GM18499 (cell line): ENCODE data around the gene TNFRSF9.
"Not testable (repeated sequence)": the region's sequence is repeated elsewhere in the genome, so short reads cannot be mapped to it uniquely, and the experiment has no call there.

Source experiments
- ATAC-seq: cut with Tn5 transposase; IDR thresholded peaks from one replicate; pipeline ENCODE4 v1.9.1; 2021; ENCODE audit warnings: moderate number of reproducible peaks; ENCODE audit not compliant: insufficient read depth, unreplicated experiment

TNFRSF9 gene

DNA sequence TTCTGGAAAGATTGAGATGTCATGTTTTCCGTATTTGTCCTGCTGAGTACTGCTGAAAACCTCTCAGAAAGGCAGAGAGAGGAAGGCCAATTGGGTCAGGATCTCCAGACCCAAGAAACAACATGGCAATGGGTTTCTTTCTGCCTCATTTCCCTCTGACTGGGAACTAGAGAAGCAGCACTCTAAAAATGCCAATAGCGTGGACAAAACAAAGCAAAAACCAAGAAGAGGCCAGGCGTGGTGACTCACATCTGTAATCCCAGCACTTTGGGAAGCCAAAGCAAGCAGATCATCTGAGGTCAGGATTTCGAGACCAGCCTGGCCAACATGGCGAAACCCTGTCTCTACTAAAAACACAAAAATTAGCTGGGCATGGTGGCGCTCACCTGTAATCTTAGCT lies 18.3 kb downstream of the TNFRSF9 start:
- ATAC-seq: no peak

DNA sequence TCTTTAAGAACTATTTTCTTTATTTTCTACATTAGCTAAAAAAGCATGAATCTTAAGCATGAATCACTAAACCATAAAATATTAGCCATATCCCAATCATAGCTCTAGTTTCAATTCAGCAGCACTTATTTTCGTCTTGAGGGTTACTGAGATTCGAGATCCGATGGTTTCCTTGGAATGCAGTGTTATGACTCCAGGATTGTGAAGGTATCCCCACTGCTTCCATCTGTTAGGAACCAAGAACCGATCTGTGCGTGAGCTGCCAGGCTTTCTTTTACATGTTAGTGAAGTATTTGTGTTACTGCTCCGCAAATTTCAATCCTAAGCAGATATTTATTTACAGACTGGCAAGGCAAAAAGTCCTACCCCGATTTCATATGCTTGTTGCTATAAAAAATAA lies 18.8 kb downstream of the TNFRSF9 start:
- ATAC-seq: no peak

DNA sequence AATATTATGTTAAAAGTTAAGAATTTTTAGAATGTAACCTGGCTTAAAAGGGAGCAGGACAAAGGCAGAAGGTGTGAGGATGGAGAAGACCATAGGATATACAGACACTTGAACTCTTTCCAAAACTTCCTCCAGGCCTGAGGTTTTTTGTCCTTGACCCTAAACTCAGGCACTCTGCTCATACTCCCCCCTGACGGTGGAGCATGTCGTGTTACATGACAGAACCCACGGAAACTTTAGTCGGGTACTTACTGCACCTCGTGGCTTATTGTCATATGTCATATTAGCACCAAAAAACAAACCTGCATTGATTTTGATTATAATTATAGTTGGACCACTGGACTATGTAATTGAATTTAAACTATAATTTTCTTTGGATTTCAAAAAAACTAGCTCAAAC lies 20.8 kb downstream of the TNFRSF9 start:
- no peak for ATAC-seq

DNA sequence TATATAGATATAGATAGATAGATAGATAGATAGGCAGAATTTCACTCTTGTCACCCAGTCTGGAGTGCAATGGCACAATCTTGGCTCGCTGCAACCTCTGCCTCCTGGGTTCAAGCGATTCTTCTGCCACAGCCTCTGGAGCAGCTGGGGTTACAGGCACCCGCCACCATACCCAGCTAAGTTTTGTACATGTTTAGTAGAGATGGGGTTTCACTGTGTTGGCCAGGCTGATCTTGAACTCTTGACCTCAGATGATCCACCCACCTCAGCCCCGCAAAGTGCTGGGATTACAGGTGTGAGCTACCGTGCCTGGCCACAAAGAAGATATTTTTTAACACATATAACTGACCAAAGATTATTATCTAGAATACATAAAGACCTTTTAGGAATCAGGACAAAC lies 22.7 kb downstream of the TNFRSF9 start:
- ATAC-seq: not testable (repeated sequence)

DNA sequence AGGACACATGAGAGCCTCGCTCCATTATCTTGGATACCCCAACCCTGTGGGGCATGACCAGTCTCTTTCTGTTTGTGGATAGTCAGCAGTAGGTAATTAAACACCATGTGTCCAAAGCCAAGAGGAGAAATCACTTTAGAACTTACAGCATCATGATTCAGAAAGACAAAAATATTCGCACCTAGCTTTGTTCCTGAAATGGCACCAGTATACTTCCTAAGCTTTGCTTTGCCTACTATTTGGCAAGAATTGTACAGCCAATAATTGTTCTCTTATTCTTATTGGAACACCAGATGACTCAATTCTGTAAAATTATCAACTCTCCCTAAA lies 24.2 kb downstream of the TNFRSF9 start:
- no peak for ATAC-seq

DNA sequence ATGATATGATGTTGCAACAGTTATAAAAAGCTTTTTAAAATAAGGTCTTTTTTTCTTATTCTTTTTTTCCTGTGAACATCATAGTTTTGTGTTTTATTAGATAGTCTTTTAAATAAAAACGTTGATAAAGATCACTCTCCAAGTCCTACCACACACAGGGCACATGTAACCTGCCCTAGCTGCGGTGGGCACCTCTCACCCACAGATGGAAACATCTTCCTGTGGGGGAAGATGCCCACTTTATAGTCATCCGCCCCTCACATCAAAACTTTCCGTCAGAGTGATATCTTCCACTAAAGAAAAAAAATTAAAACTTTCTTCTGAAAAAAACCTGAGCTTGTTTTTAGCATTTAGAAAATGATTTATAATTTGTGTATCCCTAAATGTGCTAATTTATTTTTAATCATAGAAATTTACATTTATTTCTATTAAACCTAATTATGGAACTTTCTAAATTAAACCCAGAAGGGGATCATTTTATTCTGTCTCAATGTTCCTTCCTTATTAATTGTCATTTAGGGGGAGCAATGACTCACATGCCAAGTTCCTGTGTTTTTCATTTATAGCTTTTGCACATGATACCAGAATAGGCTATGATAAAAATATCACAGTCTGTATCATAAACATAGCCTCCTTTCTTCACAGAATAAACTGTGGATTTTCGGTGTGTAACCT lies 24.7 kb downstream of the TNFRSF9 start:
- ATAC-seq: no peak

DNA sequence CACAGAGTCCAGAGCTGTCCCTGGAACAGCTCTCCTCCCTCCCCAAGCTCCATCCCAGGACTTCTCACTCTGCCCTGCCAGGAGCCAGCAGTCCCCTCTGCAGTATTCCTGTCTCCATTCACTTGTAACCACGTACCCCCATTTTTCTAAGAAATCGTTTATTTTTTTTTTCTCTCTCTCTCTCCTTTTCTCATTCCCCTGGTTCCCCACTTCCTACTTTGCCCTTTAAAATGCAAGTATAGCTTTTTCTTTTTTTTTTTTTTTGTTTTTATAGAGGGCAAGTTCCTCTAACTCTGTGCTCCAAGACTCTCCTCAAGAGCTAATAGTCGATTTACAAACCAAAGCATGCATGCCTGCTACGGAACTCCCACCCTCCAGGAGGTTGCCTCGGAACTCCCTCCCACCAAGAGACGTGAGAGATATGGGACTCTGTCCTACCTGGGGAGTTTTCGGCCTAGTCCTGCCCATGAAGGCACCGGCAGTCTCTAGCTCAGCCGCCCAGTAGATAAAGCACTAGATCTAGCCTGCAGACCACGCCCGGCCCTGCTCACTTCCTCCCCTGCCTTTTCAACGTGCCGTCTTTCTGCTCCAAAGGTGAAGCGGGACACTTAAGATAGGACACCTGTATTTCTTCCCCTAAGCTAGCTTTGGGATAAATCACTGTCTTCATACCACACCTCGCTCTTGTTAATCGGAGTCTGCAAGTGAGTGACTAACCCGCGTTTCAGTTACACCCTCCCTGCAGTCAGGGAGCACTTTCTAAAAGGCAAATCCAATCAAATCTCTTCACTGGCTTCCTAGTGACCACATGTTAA lies 27.7 kb downstream of the TNFRSF9 start:
- no peak for ATAC-seq

DNA sequence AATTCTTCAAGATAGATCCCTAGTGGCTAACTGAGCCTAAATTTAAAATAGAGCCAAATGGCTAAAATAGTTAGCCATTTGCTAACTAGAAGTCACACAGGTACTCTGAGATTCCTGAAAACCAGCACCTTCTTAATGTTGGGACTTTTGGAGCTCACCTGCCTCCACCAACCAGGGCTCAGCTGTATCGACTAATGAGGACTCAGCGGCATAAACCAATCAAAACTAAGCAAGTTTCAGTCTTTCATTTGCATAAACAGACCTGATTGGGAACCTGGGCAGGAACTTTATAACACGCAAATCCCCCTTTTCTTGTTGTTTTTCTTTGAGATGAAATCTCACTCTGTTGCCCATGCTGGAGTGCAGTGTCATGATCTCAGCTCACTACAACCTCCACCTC lies 28.5 kb downstream of the TNFRSF9 start:
- no peak for ATAC-seq

DNA sequence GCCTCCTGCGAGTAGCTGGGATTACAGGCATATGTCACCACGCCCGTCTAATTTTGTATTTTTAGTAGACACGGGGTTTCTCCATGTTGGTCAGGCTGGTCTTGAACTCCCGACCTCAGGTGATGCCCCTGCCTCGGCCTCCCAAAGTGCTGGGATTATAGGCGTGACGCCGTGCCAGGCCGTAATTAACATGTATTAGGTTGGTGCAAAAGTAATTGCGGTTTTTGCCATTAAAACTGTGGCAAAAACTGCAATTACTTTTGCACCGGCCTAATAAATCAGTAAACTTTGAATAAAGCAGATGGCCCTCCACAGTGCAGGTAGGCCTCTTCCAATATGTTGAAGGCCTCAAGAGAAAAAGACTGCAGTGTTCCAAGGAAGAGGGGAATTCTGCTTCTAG lies 35.4 kb downstream of the TNFRSF9 start:
- ATAC-seq: no peak

DNA sequence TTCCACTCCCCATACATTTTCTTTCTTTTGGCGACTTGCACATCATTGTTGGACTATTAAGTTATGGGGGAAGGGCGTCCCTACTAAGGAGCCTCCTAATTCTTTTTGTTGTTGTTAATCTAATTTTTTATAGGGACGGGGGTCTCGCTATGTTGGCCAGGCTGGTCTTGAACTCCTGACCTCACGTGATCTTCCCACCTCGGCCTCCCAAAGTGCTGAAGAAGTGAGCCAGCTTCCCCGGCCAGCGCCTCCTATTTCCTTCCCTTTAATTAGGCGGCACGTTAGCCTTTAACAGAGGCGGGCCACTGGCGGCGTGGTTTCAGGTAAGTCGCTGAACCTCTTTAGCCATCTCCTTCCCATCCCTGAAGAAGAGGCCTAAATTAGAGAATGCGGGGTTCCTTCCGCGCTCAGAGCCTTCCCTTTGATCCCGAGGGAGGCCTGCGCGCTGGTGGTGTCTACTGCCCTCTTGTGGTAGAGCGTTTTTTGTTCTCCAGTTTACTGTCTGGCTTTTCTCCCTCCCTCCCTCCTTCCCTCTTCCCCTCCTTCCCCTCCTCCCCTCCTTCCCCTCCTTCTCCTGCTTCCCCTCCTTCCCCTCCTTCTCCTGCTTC lies 38.1 kb downstream of the TNFRSF9 start:
- ATAC-seq: no peak

DNA sequence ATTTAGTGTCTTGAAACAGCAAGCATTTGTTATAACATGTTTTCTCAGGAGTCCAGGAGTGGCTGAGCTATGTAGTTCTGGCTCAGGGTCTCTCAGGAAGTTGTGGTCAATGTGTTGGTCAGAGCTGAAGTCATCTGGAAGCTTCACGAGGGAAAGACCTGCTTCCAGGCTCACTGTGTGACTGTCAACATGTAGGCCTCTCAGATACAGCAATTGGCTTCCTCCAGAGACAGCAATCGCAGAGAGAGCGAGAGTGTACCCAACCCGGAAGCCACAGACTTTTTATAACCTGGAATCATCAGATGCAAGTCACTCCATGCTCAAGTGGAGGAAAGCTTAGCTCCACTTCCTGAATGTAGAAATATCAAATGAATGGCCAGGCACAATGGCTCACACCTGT lies 40.9 kb downstream of the TNFRSF9 start:
- ATAC-seq: no peak

DNA sequence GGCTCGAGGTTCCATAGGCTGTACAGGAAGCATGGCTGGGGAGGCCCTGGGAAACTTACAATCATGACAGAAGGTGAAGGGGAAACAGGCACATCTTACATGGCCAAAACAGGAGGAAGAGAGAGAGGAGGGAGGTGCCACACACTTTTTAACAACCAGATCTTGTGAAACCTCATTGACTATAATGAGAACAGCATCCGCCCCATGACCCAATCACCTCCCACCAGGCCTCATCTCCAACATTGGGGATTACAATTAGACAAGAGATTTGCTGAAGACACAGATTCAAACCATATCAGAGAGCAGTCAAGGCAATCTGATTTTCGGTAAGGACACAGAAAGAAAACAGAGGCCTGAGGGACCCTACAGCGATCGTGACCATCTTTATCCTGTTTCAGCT lies 41.7 kb downstream of the TNFRSF9 start:
- no peak for ATAC-seq

DNA sequence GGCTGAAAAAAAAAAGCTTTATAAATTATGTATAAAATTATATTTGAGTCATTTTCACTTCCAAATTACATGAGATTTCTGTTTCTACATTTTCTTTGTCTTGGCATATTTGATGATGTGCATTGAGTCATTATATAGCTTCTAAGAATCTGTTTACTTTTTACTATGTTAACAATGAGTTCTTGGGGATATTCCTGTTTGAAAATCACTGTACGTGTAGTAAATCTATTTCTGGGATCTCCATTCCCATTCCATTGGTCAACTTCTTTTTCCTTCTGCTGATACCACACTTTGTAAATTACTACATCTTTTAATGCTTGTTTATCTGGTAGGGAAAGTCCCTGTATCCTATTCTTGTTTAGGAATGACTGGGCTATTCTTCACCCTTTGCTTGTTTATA lies 43.6 kb downstream of the TNFRSF9 start:
- ATAC-seq: no peak

DNA sequence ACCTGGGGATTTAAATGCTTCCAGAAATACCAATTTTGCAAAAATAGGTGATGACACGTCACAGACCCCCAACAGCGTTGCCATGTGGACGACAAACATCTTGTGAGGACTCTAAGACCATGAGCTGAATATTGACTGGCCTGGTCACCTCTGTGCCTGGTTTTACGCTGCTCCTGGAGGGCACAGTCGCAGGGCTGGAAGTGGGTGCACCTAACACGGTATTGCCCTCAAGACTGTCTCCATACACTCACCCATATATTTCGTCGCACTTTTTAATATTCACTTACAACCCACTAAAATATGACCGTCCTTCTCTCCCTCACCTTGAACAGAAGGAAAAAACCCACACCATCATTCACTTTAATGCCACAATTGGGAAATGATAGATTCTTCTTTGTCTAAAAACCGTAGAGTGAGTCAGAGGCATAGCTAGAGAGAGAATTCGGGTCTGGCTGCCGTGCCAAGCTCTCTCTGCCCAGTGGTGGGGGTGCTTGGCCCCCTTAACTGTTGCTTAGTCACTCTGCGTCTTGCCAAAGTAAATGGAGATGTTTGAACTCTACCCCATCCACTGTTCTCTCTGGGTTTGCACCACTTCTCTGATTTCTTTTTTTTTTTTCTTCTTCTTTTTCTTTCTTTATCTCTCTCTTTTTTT lies 47.0 kb downstream of the TNFRSF9 start:
- no peak for ATAC-seq

DNA sequence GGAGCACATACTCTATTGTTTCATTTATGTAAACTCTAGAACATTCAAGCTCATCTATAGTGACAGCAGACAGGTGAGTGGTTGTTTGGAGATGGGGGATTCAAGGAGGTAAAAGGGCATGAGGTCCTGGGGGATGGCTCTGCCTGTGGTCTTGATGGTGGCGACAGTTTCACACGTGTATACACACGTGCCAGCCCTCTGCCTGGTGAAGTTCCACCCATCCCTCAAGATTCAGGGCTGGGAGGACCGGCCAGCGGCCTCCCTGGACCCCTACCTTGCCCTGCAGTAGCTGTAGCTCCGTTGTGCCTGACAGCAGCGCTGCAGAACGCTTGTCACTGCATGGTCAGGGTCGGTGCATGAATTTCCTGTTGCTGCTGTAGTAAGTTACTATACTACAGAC lies 48.8 kb downstream of the TNFRSF9 start:
- no peak for ATAC-seq

DNA sequence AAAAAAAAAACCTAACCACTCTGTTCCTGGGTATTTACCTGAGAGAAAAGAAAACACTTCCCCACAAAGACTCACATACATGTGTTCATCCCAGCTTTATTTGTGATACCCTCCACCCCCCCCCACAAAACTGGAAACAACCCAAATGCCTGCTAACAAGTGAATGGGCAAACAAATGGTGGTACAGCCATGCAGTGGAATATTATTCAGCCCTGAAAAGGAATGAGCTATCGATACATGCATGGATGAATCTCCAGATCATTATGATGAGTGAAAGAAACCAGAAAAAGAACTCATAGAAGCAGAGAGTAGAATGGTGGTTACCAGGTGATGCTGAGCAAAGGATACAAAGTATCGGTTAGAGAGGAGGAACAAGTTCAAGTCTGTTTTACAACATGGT lies 49.8 kb downstream of the TNFRSF9 start:
- no peak for ATAC-seq

DNA sequence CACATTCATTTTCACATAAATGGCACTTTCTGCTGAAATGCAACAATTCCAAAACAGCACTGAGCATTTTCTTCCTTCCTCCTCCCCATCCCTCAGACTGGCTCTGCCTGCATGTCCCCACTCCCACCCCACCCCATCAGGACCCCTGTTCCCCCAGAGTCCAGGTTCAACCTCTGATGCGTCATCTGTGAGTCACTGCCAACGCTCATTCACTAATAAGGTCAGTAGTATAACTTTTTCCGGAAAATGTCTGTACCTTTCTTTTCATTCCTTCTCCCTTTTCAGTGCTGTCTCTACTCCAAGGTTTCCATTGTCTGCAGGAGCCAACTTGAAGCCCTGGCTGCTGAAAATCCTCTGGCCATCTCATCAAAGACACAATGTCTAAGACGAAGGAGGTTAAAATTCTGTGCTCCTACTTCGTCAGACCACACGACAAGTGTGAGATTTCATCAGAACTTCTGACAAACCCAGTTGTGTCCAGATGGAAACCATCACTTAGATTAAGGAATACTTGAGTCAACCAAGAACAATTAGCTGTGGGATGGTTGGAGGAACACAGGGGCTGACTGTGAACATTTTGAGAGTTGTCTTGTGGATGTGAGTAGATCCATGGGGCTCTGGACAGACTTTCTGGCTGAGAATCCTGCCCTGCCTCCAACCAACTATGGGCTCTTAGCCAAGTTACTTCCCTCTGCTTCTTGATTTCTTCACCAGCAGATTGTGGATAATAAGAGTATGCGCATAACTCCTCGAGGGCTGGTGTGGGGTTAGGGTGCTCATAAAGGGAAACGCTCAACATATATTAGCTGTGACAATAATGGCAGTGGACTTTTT lies 52.2 kb downstream of the TNFRSF9 start:
- ATAC-seq: no peak

DNA sequence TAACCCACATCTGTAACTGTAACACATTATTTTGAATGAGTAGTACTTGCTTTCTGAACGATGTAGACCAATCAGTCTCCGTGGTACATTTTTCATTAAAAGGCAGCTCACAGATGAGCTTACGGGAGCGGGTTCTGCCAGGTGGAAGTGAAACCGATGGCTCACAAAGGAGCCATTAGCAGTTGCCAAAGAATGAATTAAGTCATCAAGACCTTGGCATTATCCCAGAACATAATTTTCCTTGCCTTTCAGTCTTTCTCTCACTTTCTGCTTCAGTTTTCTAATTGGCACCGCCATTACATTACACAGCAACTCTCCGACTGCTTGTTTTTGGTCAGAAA lies 54.3 kb downstream of the TNFRSF9 start:
- ATAC-seq: no peak

DNA sequence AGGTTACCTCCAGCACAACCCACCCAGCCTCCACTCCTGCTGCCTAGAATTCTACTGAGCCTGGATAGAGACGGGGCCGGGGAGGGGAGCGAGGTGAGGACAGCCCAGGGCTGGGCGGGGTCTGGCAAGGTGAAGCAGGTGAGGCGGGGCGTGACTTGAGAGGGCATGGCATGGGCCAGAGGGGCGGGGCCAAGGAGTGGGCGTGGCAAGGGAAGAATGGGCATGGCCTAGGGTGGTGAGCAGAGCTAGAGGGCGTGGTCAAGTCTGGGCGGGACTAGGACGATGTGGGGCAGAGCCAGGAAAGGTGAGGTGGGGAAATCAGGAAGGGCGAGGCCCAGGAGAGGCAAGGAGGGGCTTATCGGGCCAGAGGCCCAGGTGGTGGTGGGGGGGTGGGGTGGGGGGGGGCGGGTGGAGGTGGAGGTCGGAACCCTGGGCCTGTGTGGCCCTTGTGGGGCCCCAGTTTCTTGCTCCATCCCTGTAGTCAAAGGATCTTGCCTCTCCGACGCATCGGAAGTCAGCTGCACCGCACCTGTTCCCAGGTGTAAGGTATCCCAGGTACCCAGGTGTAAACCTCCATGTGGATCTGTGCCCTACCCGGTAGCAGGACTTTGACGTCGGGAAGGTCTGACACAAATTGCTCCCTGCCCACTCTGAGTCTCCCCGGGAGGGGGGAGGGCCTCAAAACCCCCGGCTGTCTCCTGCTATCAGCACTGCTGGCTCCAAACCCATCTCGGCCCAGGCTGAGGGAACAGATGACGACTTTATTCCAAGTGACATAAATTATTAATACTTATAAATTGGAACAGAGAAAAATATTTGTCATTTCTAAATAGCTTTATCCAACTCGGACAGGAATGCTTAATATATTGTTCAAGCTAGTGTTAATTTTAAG lies 54.9 kb downstream of the TNFRSF9 start:
- ATAC-seq: no peak

DNA sequence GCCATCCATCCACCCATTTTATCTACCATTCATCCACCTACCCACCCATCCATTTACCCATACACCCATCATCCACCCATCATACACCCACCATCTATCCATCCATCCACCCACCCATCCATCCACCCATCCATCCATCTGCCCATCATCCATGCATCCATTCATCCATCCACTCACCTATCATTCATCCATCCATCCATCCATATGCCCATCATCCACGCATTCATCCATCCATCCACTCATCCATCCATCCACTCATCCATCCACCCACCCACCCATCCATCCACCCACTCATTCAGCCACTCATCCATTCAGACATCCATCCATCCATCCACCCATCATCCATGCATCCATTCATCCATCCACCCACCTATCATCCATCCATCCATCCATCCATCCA lies 55.9 kb downstream of the TNFRSF9 start:
- ATAC-seq: no peak
